CD14-positive monocyte (primary cell): ENCODE results near the gene MRPL9. TPM values are rescaled to one million over a fixed set of nuclear protein-coding genes. Genes with fewer than 3 reads are reported as not detected.
"Not testable (repeated sequence)": the region's sequence is repeated elsewhere in the genome, so short reads cannot be mapped to it uniquely, and the experiment has no call there.

ENCODE experiments used
- DNase-seq, 3 donors: peaks; one replicate each; pipeline ENCODE4 v3.0.0-alpha.2; 2011 to 2022
- H2AFZ ChIP-seq: 2 replicates; pipeline ENCODE4 v1.6.0; 2012; ENCODE audit warnings: mild to moderate bottlenecking, low read depth, low read length, inconsistent platforms; ENCODE audit not compliant: insufficient read depth, poor library complexity, severe bottlenecking
- H3K27ac ChIP-seq, 2 donors: 1 replicate in 1 of 2; 2 replicates in 1 of 2; pipeline ENCODE4 v1.5.1; 2012 to 2013; ENCODE audit warnings: low read length in 2 of 2, control low read depth in 1 of 2, inconsistent platforms in 1 of 2, low read depth in 1 of 2, mild to moderate bottlenecking in 1 of 2
- H3K27me3 ChIP-seq, 2 donors: one replicate each; pipeline versions ENCODE4 v1.6.0 to v1.6.1; 2011 to 2013; ENCODE audit warnings: low read length in 2 of 2; ENCODE audit not compliant: control insufficient read depth in 2 of 2, insufficient read depth in 2 of 2
- H3K36me3 ChIP-seq, 2 donors: replicated peaks in 1 of 2; 1 replicate in 1 of 2; 2 replicates in 1 of 2; pipeline versions ENCODE4 v1.5.1 to v1.6.1; 2012 to 2013; ENCODE audit warnings: low read length in 2 of 2, control low read depth in 1 of 2, inconsistent platforms in 1 of 2, mild to moderate bottlenecking in 1 of 2; ENCODE audit not compliant: insufficient read depth in 2 of 2, control insufficient read depth in 1 of 2
- H3K4me1 ChIP-seq, 2 donors: 1 replicate in 1 of 2; 2 replicates in 1 of 2; pipeline versions ENCODE4 v1.5.1 to v1.6.1; 2012 to 2013; ENCODE audit warnings: low read length in 2 of 2, control low read depth in 1 of 2, inconsistent platforms in 1 of 2, mild to moderate bottlenecking in 1 of 2, moderate library complexity in 1 of 2; ENCODE audit not compliant: insufficient read depth in 2 of 2, control insufficient read depth in 1 of 2
- H3K4me2 ChIP-seq: replicated peaks from 2 replicates; pipeline ENCODE3; 2012; ENCODE audit warnings: low read length, moderate library complexity, mild to moderate bottlenecking; ENCODE audit not compliant: poor library complexity, severe bottlenecking; ENCODE audit errors: extremely low read depth
- H3K4me3 ChIP-seq, 3 experiments: fragments of 200-600 bp in 1 of 3; sonication (generic) in 1 of 3; replicated peaks in 1 of 3; 1 replicate in 2 of 3; 2 replicates in 1 of 3; pipeline ENCODE4 v1.5.1; 2011 to 2013; ENCODE audit warnings: low read length in 3 of 3, mild to moderate bottlenecking in 3 of 3, control low read depth in 2 of 3, low read depth in 2 of 3, inconsistent platforms in 1 of 3, moderate library complexity in 1 of 3
- H3K79me2 ChIP-seq: 2 replicates; pipeline ENCODE4 v1.6.0; 2012; ENCODE audit warnings: mild to moderate bottlenecking, control low read depth, inconsistent platforms, low read length, moderate library complexity; ENCODE audit not compliant: insufficient read depth
- H3K9ac ChIP-seq: 2 replicates; pipeline ENCODE4 v1.6.0; 2017; ENCODE audit warnings: low read length, mild to moderate bottlenecking; ENCODE audit not compliant: insufficient read depth, poor library complexity, severe bottlenecking
- H3K9me3 ChIP-seq, 2 donors: replicated peaks in 1 of 2; 1 replicate in 1 of 2; 2 replicates in 1 of 2; pipeline versions ENCODE4 v1.5.1 to v1.6.1; 2012 to 2013; ENCODE audit warnings: low read length in 2 of 2, control low read depth in 1 of 2; ENCODE audit not compliant: control insufficient read depth in 1 of 2, insufficient read depth in 1 of 2
- H4K20me1 ChIP-seq: 2 replicates; pipeline ENCODE4 v1.6.0; 2012; ENCODE audit warnings: mild to moderate bottlenecking, low read length, control low read depth, moderate library complexity; ENCODE audit not compliant: insufficient read depth
- H3K27ac Mint-ChIP-seq, 7 donors: one replicate each; pipeline ENCODE4 v1.8.0; 2020; ENCODE audit warnings: mild to moderate bottlenecking in 7 of 7, mixed read lengths in 7 of 7, moderate library complexity in 6 of 7, inconsistent platforms in 2 of 7
- H3K27me3 Mint-ChIP-seq, 3 donors: one replicate each; pipeline ENCODE4 v1.8.0; 2021 to 2022; ENCODE audit warnings: low read depth in 3 of 3, mild to moderate bottlenecking in 3 of 3, mixed read lengths in 3 of 3, moderate library complexity in 3 of 3, inconsistent platforms in 1 of 3
- H3K36me3 Mint-ChIP-seq, 2 donors: one replicate each; pipeline ENCODE4 v1.8.0; 2020; ENCODE audit warnings: mixed read lengths in 2 of 2, inconsistent platforms in 1 of 2, mild to moderate bottlenecking in 1 of 2
- H3K4me1 Mint-ChIP-seq: one replicate; pipeline ENCODE4 v1.8.0; 2020; ENCODE audit warnings: mild to moderate bottlenecking, mixed read lengths
- H3K4me3 Mint-ChIP-seq, 2 donors: one replicate each; pipeline ENCODE4 v1.8.0; 2020; ENCODE audit warnings: mild to moderate bottlenecking in 2 of 2, mixed read lengths in 2 of 2, moderate library complexity in 1 of 2
- H3K9me3 Mint-ChIP-seq, 7 donors: one replicate each; pipeline ENCODE4 v1.8.0; 2020 to 2022; ENCODE audit warnings: mixed read lengths in 7 of 7, mild to moderate bottlenecking in 6 of 7, moderate library complexity in 6 of 7, inconsistent platforms in 2 of 7
- WGBS: methylation state at CpG from one replicate; pipeline ENCODE4 v1.1.5; 2013; ENCODE audit warnings: missing lambda C conversion rate; ENCODE audit not compliant: insufficient coverage; 5-methylcytosine and 5-hydroxymethylcytosine counted together
- intact Hi-C, 2 donors: fragments of 100-400 bp; cut with micrococcal nuclease; formaldehyde crosslinking; loops; one replicate each; pipeline versions ENCODE4 v1.15.0 to v1.15.1; 2023
- polyA plus RNA-seq, 3 donors: library from polyadenylated mRNA; depleted of rRNA in 1 of 3; unstranded in 2 of 3; stranded (reverse) in 1 of 3; fragments of 300-500 nt in 2 of 3; fragments of >200 nt in 1 of 3; fragmentation: Illumina TruSeq in 2 of 3; gene quantifications; 1 replicate in 2 of 3; 2 replicates in 1 of 3; pipeline ENCODE4 v1.2.3, GENCODE V29; 2012 to 2021
- TF ChIP-seq, protein P1 (sequence below): fragments of 200-600 bp; IDR thresholded peaks from one replicate; pipeline ENCODE4 v1.8.0; 2022; ENCODE audit warnings: antibody characterized with exemption, mild to moderate bottlenecking

MRPL9 gene
- polyA plus RNA-seq, 3 donors, result 25.6 to 56.6 (median 56.4) TPM

DNA sequence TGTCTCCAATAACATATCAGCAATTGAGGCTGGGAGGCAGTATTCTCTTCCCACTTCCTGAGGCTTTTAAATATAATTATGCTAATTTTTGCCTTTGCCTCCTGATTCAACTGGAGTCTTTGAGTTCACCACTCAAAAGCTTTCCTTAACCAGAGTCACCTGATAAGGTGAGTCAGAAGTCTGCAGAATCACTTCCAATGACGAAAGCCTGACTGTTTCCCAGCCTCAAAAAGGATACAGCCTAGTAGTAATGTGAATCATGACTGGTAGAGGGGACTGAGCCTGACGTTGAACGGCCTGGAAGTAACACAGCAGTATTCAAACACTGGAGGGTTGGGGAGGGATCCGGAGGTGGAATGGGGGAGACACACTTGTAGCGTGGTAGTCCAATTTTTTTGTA, 10.4 kb upstream of the MRPL9 start:
- H3K4me2 ChIP-seq, result no peak overlapping the region

GRCh38 chr1:151769270-151769669, 6.0 kb upstream of the MRPL9 start:
- peaks cover 11% of the 10 kb centered on the region for H3K4me1 Mint-ChIP-seq
- H3K36me3 Mint-ChIP-seq, H3K4me3 ChIP-seq, H3K4me3 Mint-ChIP-seq, H3K4me2 ChIP-seq, H3K9ac ChIP-seq, H3K27me3 Mint-ChIP-seq, H3K36me3 ChIP-seq, H3K79me2 ChIP-seq, H3K9me3 Mint-ChIP-seq, H3K9me3 ChIP-seq, H2AFZ ChIP-seq, H3K27ac ChIP-seq, DNase-seq, H3K27ac Mint-ChIP-seq, H4K20me1 ChIP-seq, H3K27me3 ChIP-seq, intact Hi-C loops: not testable (repeated sequence)
- WGBS, result 100% methylated on average over 9 of the region's 34 CpGs
- peaks cover 6 to 11% of the 10 kb centered on the region in 2 donors for H3K4me1 ChIP-seq

More for the DNA sequence above, 10.4 kb upstream of the MRPL9 start:
- Histone ChIP-seq H3K36me3 (peaks cover 0 to 4% of the 10 kb centered on the region in 2 donors), H3K9ac (no peak overlapping the region), H3K27me3 (no peaks in the 10 kb centered on the region), H3K4me3 (no peak overlapping the region), H2AFZ (no peak overlapping the region), H4K20me1 (no peaks in the 10 kb centered on the region), H3K27ac (no peak overlapping the region), H3K79me2 (no peaks in the 10 kb centered on the region), H3K4me1 (no peaks in the 10 kb centered on the region), H3K9me3 (no peaks in the 10 kb centered on the region)
- H3K27me3 Mint-ChIP-seq, result peaks cover 2 to 4% (median 3%) of the 10 kb centered on the region in 3 donors
- H3K9me3 Mint-ChIP-seq, result peaks cover 0 to 1% (median 0%) of the 10 kb centered on the region in 7 donors
- peaks cover 14 to 16% of the 10 kb centered on the region in 2 donors for H3K36me3 Mint-ChIP-seq
- no peak overlapping the region for H3K4me3 Mint-ChIP-seq
- H3K4me1 Mint-ChIP-seq, result no peaks in the 10 kb centered on the region
- H3K27ac Mint-ChIP-seq, result no peak overlapping the region
- intact Hi-C loops, result no loop called here
- 80% methylated on average over 2 of the region's 5 CpGs for WGBS
- no peak for DNase-seq
- TF ChIP-seq, protein P1, sequence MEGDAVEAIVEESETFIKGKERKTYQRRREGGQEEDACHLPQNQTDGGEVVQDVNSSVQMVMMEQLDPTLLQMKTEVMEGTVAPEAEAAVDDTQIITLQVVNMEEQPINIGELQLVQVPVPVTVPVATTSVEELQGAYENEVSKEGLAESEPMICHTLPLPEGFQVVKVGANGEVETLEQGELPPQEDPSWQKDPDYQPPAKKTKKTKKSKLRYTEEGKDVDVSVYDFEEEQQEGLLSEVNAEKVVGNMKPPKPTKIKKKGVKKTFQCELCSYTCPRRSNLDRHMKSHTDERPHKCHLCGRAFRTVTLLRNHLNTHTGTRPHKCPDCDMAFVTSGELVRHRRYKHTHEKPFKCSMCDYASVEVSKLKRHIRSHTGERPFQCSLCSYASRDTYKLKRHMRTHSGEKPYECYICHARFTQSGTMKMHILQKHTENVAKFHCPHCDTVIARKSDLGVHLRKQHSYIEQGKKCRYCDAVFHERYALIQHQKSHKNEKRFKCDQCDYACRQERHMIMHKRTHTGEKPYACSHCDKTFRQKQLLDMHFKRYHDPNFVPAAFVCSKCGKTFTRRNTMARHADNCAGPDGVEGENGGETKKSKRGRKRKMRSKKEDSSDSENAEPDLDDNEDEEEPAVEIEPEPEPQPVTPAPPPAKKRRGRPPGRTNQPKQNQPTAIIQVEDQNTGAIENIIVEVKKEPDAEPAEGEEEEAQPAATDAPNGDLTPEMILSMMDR, result no peak

GRCh38 chr1:151768351-151769066, 5.2 kb upstream of the MRPL9 start:
- H3K79me2 ChIP-seq, H2AFZ ChIP-seq, H3K27ac ChIP-seq, H3K36me3 ChIP-seq, H3K36me3 Mint-ChIP-seq, H3K27me3 Mint-ChIP-seq, H3K4me3 Mint-ChIP-seq, H3K4me3 ChIP-seq, H3K9me3 ChIP-seq, H3K27ac Mint-ChIP-seq, H3K9me3 Mint-ChIP-seq, H3K27me3 ChIP-seq, intact Hi-C loops, DNase-seq, H3K9ac ChIP-seq, H4K20me1 ChIP-seq, H3K4me2 ChIP-seq: not testable (repeated sequence)
- peaks cover 13 to 18% of the 10 kb centered on the region in 2 donors for H3K4me1 ChIP-seq
- WGBS, result no CpG with 5 or more reads among the region's 7 CpGs
- peaks cover 18% of the 10 kb centered on the region for H3K4me1 Mint-ChIP-seq
